Measurements from ENCODE around the gene TSC22D3. TPM values are rescaled to one million over a fixed set of nuclear protein-coding genes. Genes with fewer than 3 reads are reported as not detected.

The TSC22D3 gene
- total RNA-seq, 6 experiments from 2014 or later = 11.0 to 17.8 (median 12.2) TPM

DNA sequence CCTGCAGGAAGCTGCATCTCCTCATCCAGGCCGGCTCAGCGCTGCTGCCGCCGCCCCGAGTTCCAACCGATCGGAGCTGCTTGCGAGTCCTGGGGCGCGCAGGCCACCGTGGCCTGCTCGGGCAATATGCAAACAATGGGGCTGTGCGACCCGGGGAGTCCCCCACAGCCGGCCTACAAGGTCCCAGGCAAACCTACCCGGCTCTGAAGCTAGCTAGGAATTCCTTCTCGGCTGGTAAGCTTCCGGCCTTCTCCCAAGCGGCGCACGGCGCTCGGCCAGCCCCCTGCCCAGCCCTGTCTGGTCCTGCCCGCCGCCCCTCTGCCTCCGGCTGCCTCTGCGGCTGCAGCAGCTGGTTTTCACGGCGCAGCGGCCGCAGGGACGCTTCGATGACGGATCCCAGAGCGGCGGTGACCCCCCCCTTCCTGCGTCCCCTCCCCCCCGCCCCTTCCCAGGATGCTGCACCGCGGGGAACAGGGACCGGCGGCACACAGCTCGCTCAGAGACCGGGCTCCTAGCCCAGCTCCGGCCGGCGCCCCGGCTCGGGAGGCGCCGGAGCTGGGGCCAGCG, 59.4 kb downstream of the TSC22D3 start:
- H3K4me3 Mint-ChIP-seq = peak overlapping the region; percentile 98
- H3K27me3 Mint-ChIP-seq (ENCODE audit: insufficient read depth) = no peaks in the 10 kb centered on the region; the same call in 1 of the 2 replicates
- peak overlapping the region; percentile 98 for H3K27ac Mint-ChIP-seq
- TF ChIP-seq, protein P1, sequence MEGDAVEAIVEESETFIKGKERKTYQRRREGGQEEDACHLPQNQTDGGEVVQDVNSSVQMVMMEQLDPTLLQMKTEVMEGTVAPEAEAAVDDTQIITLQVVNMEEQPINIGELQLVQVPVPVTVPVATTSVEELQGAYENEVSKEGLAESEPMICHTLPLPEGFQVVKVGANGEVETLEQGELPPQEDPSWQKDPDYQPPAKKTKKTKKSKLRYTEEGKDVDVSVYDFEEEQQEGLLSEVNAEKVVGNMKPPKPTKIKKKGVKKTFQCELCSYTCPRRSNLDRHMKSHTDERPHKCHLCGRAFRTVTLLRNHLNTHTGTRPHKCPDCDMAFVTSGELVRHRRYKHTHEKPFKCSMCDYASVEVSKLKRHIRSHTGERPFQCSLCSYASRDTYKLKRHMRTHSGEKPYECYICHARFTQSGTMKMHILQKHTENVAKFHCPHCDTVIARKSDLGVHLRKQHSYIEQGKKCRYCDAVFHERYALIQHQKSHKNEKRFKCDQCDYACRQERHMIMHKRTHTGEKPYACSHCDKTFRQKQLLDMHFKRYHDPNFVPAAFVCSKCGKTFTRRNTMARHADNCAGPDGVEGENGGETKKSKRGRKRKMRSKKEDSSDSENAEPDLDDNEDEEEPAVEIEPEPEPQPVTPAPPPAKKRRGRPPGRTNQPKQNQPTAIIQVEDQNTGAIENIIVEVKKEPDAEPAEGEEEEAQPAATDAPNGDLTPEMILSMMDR (IDR thresholded peaks at IDR 0.05) = no peak
- H3K36me3 Mint-ChIP-seq (ENCODE audit: low read depth) = no peaks in the 10 kb centered on the region
- no peaks in the 10 kb centered on the region for H3K9me3 Mint-ChIP-seq
- peaks cover 37% of the 10 kb centered on the region for H3K4me1 Mint-ChIP-seq (ENCODE audit: low read depth)
- DNase-seq = no peak

DNA sequence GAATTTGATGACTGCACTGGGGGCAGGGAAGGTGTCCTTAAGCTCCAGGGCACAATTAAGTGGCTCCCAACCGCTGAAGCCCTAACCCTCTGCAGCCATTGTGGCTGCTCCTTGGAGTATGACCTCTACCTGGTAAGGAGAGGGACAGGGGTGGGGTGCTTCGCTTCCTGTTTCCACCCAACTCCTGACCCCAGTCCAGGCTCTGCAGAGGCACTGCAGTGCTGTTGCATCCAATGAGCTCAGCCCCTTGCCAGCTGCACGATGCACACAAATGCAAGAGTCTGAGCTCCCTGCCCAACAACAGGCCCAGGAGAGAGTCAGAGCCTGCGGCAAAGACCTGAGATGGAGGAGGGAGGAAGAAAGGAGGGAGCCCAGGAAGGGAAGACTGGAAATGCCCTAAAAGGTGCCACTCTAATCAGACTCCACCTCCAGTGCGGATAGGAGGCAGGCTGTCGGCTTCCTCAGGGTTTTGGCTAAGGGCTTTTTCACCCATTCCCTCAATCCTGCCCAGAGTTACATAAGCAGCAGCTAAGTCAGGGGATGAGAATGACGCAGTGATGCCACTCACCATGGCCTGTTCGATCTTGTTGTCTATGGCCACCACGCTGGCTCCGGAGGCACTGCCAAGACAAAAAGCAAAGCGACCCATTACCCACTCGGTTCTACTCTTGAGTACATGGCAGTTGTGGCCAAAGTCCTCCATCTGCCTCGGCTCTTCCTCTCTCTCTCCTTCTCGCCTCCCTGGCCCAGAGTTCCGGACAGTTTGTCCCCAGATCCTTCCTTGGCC, 60.1 kb downstream of the TSC22D3 start:
- H3K4me3 Mint-ChIP-seq = peak overlapping the region; percentile 98
- peak; percentile 12 for DNase-seq
- peaks cover 44% of the 10 kb centered on the region for H3K4me1 Mint-ChIP-seq (ENCODE audit: low read depth)
- H3K27ac Mint-ChIP-seq = peak overlapping the region; percentile 98
- H3K36me3 Mint-ChIP-seq (ENCODE audit: low read depth) = no peaks in the 10 kb centered on the region
- no peaks in the 10 kb centered on the region; the same call in 1 of the 2 replicates for H3K27me3 Mint-ChIP-seq (ENCODE audit: insufficient read depth)
- H3K9me3 Mint-ChIP-seq = no peaks in the 10 kb centered on the region
- TF ChIP-seq, protein P1 (IDR thresholded peaks at IDR 0.05) = no peak

DNA sequence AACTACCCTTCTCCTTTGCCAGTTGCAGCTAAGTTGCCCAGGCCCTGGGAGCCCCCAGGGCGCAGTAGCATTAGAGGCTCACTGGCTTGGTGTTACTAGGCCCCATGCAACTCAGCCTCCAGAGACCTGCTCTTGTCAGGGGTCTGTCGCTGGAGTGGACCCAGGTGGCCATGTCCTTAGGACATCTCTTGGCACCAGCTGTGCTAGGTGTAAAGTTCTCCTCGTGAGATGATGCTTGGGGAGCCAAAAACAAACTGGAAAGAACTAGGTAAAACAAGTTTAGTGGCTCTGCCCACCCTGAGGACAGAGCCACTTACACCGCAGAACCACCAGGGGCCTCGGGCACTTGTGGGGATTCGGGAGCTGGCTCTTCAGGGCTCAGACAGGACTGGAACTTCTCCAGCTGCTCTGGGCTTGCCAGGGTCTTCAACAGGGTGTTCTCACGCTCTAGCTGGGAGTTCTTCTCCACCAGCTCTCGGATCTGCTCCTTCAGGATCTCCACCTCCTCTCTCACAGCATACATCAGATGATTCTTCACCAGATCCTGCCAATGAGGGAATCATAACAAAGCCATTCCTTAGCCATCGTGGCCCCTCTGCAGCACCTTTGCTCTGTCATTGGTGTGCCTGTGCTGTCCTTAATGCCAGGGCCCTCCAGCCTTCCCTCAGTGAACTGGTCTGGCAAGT, 61.2 kb downstream of the TSC22D3 start:
- Mint-ChIP-seq H3K4me1 (ENCODE audit: low read depth) (peaks cover 46% of the 10 kb centered on the region), H3K4me3 (no peak overlapping the region), H3K27me3 (ENCODE audit: insufficient read depth) (no peaks in the 10 kb centered on the region; the same call in 1 of the 2 replicates), H3K27ac (peak overlapping the region; percentile 26; the same call in 1 of the 2 replicates), H3K9me3 (no peaks in the 10 kb centered on the region), H3K36me3 (ENCODE audit: low read depth) (no peaks in the 10 kb centered on the region)
- DNase-seq = no peak
- TF ChIP-seq, protein P1 (IDR thresholded peaks at IDR 0.05) = peak; percentile 27

GRCh38 chrX:107713543-107714205, 61.9 kb downstream of the TSC22D3 start:
- H3K27ac Mint-ChIP-seq = no peak overlapping the region
- DNase-seq = no peak
- H3K4me1 Mint-ChIP-seq (ENCODE audit: low read depth) = peaks cover 46% of the 10 kb centered on the region
- H3K27me3 Mint-ChIP-seq (ENCODE audit: insufficient read depth) = no peaks in the 10 kb centered on the region; the same call in 1 of the 2 replicates
- H3K9me3 Mint-ChIP-seq = no peaks in the 10 kb centered on the region
- H3K4me3 Mint-ChIP-seq = no peak overlapping the region
- TF ChIP-seq, protein P1 (IDR thresholded peaks at IDR 0.05) = no peak
- H3K36me3 Mint-ChIP-seq (ENCODE audit: low read depth) = no peaks in the 10 kb centered on the region

DNA sequence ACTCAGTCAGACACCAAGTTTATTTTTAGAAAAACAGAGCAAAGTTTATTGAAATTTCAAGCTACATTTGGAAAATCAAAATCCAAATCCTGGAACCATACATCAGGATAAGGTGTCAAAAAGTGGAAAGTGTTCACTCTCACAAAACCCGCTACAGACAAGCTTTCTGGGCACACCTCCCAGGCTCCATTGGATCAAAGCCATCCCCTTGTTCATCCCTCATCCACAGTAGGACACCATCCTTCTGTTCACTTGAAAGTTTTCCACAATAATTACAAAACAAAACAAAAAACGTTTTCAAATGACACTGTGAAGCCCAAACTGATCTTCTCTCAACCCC, 62.4 kb downstream of the TSC22D3 start:
- TF ChIP-seq, protein P1 (IDR thresholded peaks at IDR 0.05) = no peak
- Mint-ChIP-seq H3K27ac (peak overlapping the region; percentile 78; the same call in 1 of the 2 replicates), H3K9me3 (no peaks in the 10 kb centered on the region), H3K4me1 (ENCODE audit: low read depth) (peaks cover 46% of the 10 kb centered on the region), H3K36me3 (ENCODE audit: low read depth) (no peaks in the 10 kb centered on the region), H3K4me3 (no peak overlapping the region), H3K27me3 (ENCODE audit: insufficient read depth) (no peaks in the 10 kb centered on the region; the same call in 1 of the 2 replicates)
- DNase-seq = no peak

Data from HFFc6 (cell line).